GM13977 (cell line): ENCODE results near the gene CEP95.

ENCODE experiments used
- DNase-seq: peaks from one replicate; pipeline ENCODE4 v3.0.0; 2012; ENCODE audit warnings: low spot score
- in situ Hi-C: fragments of 300-500 bp; cut with MboI; formaldehyde crosslinking; loops from one replicate; pipeline ENCODE4 v1.12.0; 2022; ENCODE audit warnings: low sequenced_read_pairs, low pct_unique_long_range_greater_than_20kb, mixed read lengths, inconsistent platforms; ENCODE audit not compliant: unreplicated experiment
- TF ChIP-seq, protein P1 (sequence below): IDR thresholded peaks from 2 replicates; pipeline ENCODE4 v1.5.1; 2012; ENCODE audit warnings: mild to moderate bottlenecking, control low read depth; ENCODE audit not compliant: insufficient read depth; ENCODE audit errors: extremely low read depth, missing control alignments

The CEP95 gene

DNA sequence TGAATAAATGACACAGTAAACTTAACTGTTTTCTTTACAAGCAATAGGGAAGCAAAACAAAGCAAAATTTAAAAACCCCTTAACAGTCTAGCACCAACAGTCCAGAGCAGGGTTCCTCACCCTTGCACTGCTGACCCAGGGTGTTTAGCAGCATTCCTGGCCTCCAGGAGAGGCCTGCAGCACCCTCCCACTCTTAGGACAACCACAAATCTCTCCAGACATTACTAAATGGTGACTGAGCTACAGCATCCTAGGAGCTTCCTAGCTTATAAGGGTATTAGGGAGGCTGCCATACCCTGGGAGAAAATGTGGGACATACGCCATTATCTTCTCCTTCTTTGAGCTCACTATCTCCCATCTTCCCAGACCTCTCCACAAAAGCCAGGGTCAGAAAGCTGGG lies 25.8 kb upstream of the CEP95 start:
- DNase-seq: no peak
- in situ Hi-C loops: no loop called here
- TF ChIP-seq, protein P1, sequence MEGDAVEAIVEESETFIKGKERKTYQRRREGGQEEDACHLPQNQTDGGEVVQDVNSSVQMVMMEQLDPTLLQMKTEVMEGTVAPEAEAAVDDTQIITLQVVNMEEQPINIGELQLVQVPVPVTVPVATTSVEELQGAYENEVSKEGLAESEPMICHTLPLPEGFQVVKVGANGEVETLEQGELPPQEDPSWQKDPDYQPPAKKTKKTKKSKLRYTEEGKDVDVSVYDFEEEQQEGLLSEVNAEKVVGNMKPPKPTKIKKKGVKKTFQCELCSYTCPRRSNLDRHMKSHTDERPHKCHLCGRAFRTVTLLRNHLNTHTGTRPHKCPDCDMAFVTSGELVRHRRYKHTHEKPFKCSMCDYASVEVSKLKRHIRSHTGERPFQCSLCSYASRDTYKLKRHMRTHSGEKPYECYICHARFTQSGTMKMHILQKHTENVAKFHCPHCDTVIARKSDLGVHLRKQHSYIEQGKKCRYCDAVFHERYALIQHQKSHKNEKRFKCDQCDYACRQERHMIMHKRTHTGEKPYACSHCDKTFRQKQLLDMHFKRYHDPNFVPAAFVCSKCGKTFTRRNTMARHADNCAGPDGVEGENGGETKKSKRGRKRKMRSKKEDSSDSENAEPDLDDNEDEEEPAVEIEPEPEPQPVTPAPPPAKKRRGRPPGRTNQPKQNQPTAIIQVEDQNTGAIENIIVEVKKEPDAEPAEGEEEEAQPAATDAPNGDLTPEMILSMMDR: no peak

DNA sequence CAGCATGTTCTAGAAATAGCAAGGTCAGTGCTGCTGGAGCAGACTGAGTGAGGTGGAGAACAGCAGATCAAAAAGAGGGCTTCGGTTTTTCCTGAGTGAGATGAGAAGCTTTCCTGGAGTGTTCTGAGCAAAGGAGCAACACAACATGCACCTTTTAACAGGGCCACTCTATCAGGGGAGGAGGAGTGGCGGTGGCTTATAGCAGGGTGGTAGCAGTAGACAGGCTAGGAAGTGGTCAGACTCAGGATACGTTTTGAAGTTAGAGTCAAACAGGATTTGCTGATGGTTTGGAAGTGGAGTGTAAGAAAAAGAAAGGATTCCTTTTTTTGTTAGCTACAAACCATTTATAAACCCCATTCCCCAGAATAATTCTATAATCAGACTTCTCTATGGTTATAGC lies 22.4 kb upstream of the CEP95 start:
- no peak for DNase-seq
- TF ChIP-seq, protein P1: no peak
- in situ Hi-C loops: no loop called here

DNA sequence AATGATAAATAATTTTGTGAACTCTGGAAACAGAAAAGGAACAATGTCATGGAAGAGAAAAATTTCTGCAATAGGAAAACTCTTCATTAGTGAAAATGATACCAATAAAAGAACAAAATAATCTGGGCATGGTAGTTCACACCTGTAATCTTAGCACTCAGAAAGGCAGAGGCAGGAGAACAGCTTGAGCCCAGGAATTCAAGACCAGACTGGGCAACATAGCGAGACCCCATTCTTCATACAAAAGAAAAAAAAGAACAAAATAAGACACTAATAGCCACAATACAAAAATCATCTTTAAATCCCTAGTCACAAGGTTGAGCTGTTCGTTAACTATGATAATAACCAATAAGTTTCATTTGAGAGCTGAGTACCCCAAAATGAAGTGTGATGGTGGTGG lies 18.5 kb upstream of the CEP95 start:
- in situ Hi-C loops: loop anchor here (5.0 kb wide), 1 partner anchor 66 kb away; no protein-coding TSS in a partner anchor
- TF ChIP-seq, protein P1: no peak
- DNase-seq: no peak

DNA sequence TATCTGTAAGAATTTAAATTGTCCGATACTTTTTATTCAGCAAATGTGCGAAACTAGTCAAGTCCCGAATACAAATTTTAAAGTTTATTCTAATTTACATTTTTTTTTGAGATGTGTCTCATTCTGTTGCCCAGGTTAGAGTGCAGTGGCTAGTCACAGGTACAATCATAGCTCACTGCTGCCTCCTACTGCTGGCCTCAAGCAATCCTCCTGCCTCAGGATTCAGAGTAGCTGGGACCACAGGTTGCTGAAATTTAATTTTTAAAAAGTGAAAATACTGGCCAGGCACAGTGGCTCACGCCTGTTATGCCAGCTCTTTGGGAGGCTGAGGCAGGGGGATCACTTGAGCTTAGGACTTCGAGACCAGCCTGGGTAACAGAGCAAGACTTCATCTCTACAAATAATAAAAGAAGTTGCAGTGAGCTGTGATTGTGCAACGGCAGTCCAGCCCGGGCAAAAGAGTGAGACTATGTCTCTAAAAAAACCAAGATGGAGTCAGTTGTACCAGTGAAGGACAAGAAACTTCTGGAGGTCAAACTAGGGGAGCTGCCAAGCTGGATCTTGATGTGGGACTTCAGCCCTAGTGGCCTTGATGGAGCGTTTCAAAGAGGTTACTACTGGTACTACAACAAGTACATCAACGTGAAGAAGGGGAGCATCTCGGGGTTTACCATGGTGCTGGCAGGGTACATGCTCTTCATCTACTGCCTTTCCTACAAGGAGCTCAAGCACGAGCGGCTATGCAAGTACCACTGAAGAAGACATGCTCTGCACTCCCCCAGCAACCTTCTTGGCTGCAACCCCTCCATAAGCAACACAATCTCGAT lies 15.5 kb upstream of the CEP95 start:
- in situ Hi-C loops: no loop called here
- no peak for DNase-seq
- TF ChIP-seq, protein P1: peak; percentile 71

DNA sequence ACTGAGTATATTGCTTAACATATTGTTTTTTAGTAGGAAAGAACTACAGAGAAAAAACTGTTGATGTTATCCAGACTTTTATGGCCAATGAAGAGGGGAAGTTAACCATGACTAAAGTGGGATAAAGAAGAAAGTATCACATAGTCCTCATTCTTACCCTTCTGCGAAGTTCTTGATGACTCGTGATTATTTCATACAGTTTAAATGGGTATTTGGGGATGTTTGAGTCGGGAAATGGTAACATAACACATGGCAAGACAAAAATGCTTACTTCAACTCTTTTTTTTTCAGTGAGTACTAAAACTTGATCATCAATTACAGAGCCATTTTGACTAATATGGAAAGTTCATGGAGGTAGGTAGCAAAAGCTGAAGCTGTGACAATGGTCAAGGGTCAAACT lies 14.8 kb upstream of the CEP95 start:
- in situ Hi-C loops: no loop called here
- TF ChIP-seq, protein P1: no peak
- DNase-seq: no peak

DNA sequence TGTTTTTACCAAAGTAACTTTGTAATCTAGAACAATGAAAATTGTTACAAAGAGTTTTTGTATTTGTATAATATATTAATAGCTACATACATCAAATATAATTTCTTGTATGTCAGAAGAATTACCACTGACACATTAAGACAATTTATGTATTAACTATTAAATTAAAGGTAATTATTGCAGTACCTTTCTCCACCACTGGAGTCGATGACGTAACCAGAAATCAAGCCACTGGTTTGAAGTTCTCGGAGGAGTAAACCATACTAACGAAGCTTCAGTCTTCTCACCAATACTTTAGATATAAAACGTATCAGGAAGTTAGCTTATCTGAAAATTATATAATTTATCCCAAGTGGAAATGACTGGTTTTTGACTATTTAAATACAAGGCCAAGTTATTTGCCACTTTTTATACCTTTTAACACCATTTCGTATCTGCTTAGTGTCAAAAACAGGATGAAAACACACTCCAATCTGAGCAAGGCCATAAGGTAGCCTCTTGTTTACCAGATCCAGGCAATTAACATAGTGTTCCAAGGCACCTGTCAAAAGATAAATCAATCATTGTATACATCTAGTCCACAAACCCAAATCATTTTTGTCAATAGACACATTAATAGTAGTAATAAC lies 14.2 kb upstream of the CEP95 start:
- in situ Hi-C loops: no loop called here
- DNase-seq: no peak
- TF ChIP-seq, protein P1: peak; percentile 3
